WERI-Rb-1 (cell line): ENCODE data around the gene MYMK.
A peak's percentile ranks its signal among the peaks of the same experiment; 100 is the strongest.

ENCODE experiments used
- DNase-seq: peaks from one replicate; pipeline ENCODE4 v3.0.0-alpha.2; 2020
- H3K27ac ChIP-seq: fragments of 250-450 bp; sonication (Bioruptor Pico); 2 replicates; pipeline ENCODE4 v1.5.1; 2020; ENCODE audit warnings: mild to moderate bottlenecking, moderate library complexity
- H3K27me3 ChIP-seq: fragments of 250-450 bp; sonication (Bioruptor Pico); 2 replicates; pipeline ENCODE4 v1.5.1; 2021; ENCODE audit warnings: mild to moderate bottlenecking, low read depth, moderate library complexity; ENCODE audit not compliant: insufficient read depth, severe bottlenecking
- H3K36me3 ChIP-seq: fragments of 250-450 bp; sonication (Bioruptor Pico); 2 replicates; pipeline ENCODE4 v1.5.1; 2020; ENCODE audit warnings: mild to moderate bottlenecking, moderate library complexity
- H3K4me3 ChIP-seq: 2 replicates; pipeline ENCODE4 v1.5.1; 2011; ENCODE audit warnings: low read depth, mild to moderate bottlenecking, control low read depth, low read length
- H3K9me3 ChIP-seq: fragments of 250-450 bp; sonication (Bioruptor Pico); 2 replicates; pipeline ENCODE4 v1.5.1; 2021; ENCODE audit warnings: mild to moderate bottlenecking, moderate library complexity; ENCODE audit not compliant: severe bottlenecking
- CTCF ChIP-seq: IDR thresholded peaks from 2 replicates; pipeline ENCODE4 v1.5.1; 2011; ENCODE audit warnings: low read depth, mild to moderate bottlenecking, control low read depth, inconsistent platforms, low read length

MYMK gene

GRCh38 chr9:133535306-133535877 lies 10.6 kb upstream of the MYMK start:
- H3K9me3 ChIP-seq = no peaks in the 10 kb centered on the region
- no peaks in the 10 kb centered on the region for H3K27me3 ChIP-seq
- H3K36me3 ChIP-seq = no peaks in the 10 kb centered on the region
- H3K27ac ChIP-seq = no peak overlapping the region
- H3K4me3 ChIP-seq = no peak overlapping the region
- no peak for DNase-seq
- TF ChIP-seq CTCF = no peak

GRCh38 chr9:133534346-133535291 lies 9.9 kb upstream of the MYMK start, which contains the start of gene ADAMTSL2:
Gene ADAMTSL2 (plus strand): TSS chr9:133534704. CDS start chr9:133536713, 2,009 bp downstream.
- no peaks in the 10 kb centered on the region for H3K36me3 ChIP-seq
- H3K27ac ChIP-seq = peak within 1 kb of the TSS; percentile 50
- TF ChIP-seq CTCF = no peak
- no peak for DNase-seq
- no peaks in the 10 kb centered on the region for H3K27me3 ChIP-seq
- H3K9me3 ChIP-seq = no peaks in the 10 kb centered on the region
- H3K4me3 ChIP-seq = no peak within 1 kb of the TSS

- no peaks in the 10 kb centered on the region for H3K9me3 ChIP-seq
- no peaks in the 10 kb centered on the region for H3K27me3 ChIP-seq
- DNase-seq = no peak
- no peak overlapping the region for H3K4me3 ChIP-seq
- peak overlapping the region; percentile 50 for H3K27ac ChIP-seq
- TF ChIP-seq CTCF = no peak
- no peaks in the 10 kb centered on the region for H3K36me3 ChIP-seq
These were observed 9.1 kb upstream of the MYMK start for GRCh38 chr9:133533857-133534256.

GRCh38 chr9:133532937-133533668 lies 8.3 kb upstream of the MYMK start:
- H3K27ac ChIP-seq = peak overlapping the region; percentile 84
- no peaks in the 10 kb centered on the region for H3K27me3 ChIP-seq

GRCh38 chr9:133531293-133531692 lies 6.5 kb upstream of the MYMK start:
- Histone ChIP-seq H3K27ac (peak overlapping the region; percentile 84), H3K9me3 (no peaks in the 10 kb centered on the region), H3K36me3 (no peaks in the 10 kb centered on the region), H3K4me3 (no peak overlapping the region), H3K27me3 (no peaks in the 10 kb centered on the region)
- DNase-seq = no peak
- TF ChIP-seq CTCF = no peak

More at GRCh38 chr9:133532937-133533668, 8.3 kb upstream of the MYMK start:
- no peaks in the 10 kb centered on the region for H3K36me3 ChIP-seq
- H3K9me3 ChIP-seq = no peaks in the 10 kb centered on the region
- H3K4me3 ChIP-seq = peak overlapping the region; percentile 9
- peak; percentile 85 for TF ChIP-seq CTCF
- peak; percentile 96 for DNase-seq
